C4-2B (cell line): Measurements from ENCODE around the gene HIF3A.

Experiments
- CTCF ChIP-seq: fragments of 450-650 bp; conservative IDR thresholded peaks from 2 replicates; pipeline ENCODE4 v1.5.1; 2017; ENCODE audit warnings: mild to moderate bottlenecking
- ZFX ChIP-seq: fragments of 450-650 bp; IDR thresholded peaks from 2 replicates; pipeline ENCODE4 v1.6.1; 2017

GRCh38 chr19:46368116-46368515, 71.3 kb downstream of the HIF3A start:
- TF ChIP-seq CTCF (no peak), ZFX (no peak)
